AG10803 (cell line): Measurements from ENCODE around the gene DNAJC15.
A peak's percentile ranks its signal among the peaks of the same experiment; 100 is the strongest.
"Not testable (repeated sequence)": the region's sequence is repeated elsewhere in the genome, so short reads cannot be mapped to it uniquely, and the experiment has no call there.

Source experiments
- DNase-seq: peaks from one replicate; pipeline ENCODE4 v3.0.0; 2010; ENCODE audit warnings: low read depth
- H3K4me3 ChIP-seq: 2 replicates; pipeline ENCODE4 v1.5.1; 2011; ENCODE audit warnings: mild to moderate bottlenecking, low read length, control low read depth
- CTCF ChIP-seq: conservative IDR thresholded peaks from 2 replicates; pipeline ENCODE4 v1.5.1; 2011; ENCODE audit warnings: mild to moderate bottlenecking, low read length, control low read depth, inconsistent platforms

The DNAJC15 gene

GRCh38 chr13:42985312-42986175, 37.8 kb upstream of the DNAJC15 start:
- no peak overlapping the region for H3K4me3 ChIP-seq
- peak; percentile 90 for DNase-seq
- no peak for TF ChIP-seq CTCF

- no peak for TF ChIP-seq CTCF
- H3K4me3 ChIP-seq, result no peak overlapping the region
- DNase-seq, result no peak
Observed at GRCh38 chr13:42986176-42986574, 37.2 kb upstream of the DNAJC15 start.

- no peak for TF ChIP-seq CTCF
- peak; percentile 56 for DNase-seq
- peak overlapping the region; percentile 33 for H3K4me3 ChIP-seq
Observed at GRCh38 chr13:42990291-42991232, 32.8 kb upstream of the DNAJC15 start.

GRCh38 chr13:42991233-42991897, 32.0 kb upstream of the DNAJC15 start:
- not testable (repeated sequence) for DNase-seq
- peak overlapping the region; percentile 66 for H3K4me3 ChIP-seq

- H3K4me3 ChIP-seq, result peak within 1 kb of the TSS; percentile 66
- TF ChIP-seq CTCF, result no peak
- DNase-seq, result peak; percentile 65
Observed at GRCh38 chr13:42991898-42992763, 31.3 kb upstream of the DNAJC15 start, which contains the start of gene EPSTI1. Gene EPSTI1, minus strand, starts transcription at chr13:42992241. Its CDS starts 76 bp downstream, at chr13:42992165.

- no peak for DNase-seq
- TF ChIP-seq CTCF, result no peak
- H3K4me3 ChIP-seq, result peak overlapping the region; percentile 66
Observed at GRCh38 chr13:42992764-42993122, 30.6 kb upstream of the DNAJC15 start.
